Nephron progenitor cell (in vitro differentiated cells): Measurements from ENCODE around the gene DAZAP1.
A peak's percentile ranks its signal among the peaks of the same experiment; 100 is the strongest.

Source experiments
- DNase-seq: peaks from one replicate; pipeline ENCODE4 v3.0.0; 2021
- H3K27ac Mint-ChIP-seq: 2 replicates; pipeline ENCODE4 v1.8.0; 2021; ENCODE audit warnings: mild to moderate bottlenecking, moderate library complexity, mixed read lengths
- H3K27me3 Mint-ChIP-seq: 2 replicates; pipeline ENCODE4 v1.8.0; 2021; ENCODE audit warnings: mild to moderate bottlenecking, low read depth, mixed read lengths; ENCODE audit not compliant: poor library complexity
- H3K36me3 Mint-ChIP-seq: 2 replicates; pipeline ENCODE4 v1.8.0; 2021; ENCODE audit warnings: low read depth, mixed read lengths
- H3K4me1 Mint-ChIP-seq: 2 replicates; pipeline ENCODE4 v1.8.0; 2021; ENCODE audit warnings: mixed read lengths
- H3K4me3 Mint-ChIP-seq: 2 replicates; pipeline ENCODE4 v1.8.0; 2021; ENCODE audit warnings: mild to moderate bottlenecking, moderate library complexity, mixed read lengths
- H3K9me3 Mint-ChIP-seq: 2 replicates; pipeline ENCODE4 v1.8.0; 2021; ENCODE audit warnings: mild to moderate bottlenecking, moderate library complexity, mixed read lengths
- CTCF ChIP-seq: fragments of 200-600 bp; sonication (generic); IDR thresholded peaks from 2 replicates; pipeline ENCODE4 v1.5.0; 2021; ENCODE audit warnings: antibody characterized with exemption

DAZAP1 gene

GRCh38 chr19:1374250-1374577, 33.2 kb upstream of the DAZAP1 start:
- no peak overlapping the region for H3K4me3 Mint-ChIP-seq
- peaks cover 22% of the 10 kb centered on the region for H3K4me1 Mint-ChIP-seq
- no peak for TF ChIP-seq CTCF
- peaks cover 5% of the 10 kb centered on the region for H3K27me3 Mint-ChIP-seq
- H3K9me3 Mint-ChIP-seq: no peaks in the 10 kb centered on the region
- H3K36me3 Mint-ChIP-seq: peaks cover 51% of the 10 kb centered on the region
- H3K27ac Mint-ChIP-seq: peak overlapping the region; percentile 60
- DNase-seq: no peak

GRCh38 chr19:1376415-1376805, 31.0 kb upstream of the DAZAP1 start:
- H3K27ac Mint-ChIP-seq: peak overlapping the region; percentile 78
- peaks cover 16% of the 10 kb centered on the region for H3K4me1 Mint-ChIP-seq
- peaks cover 37% of the 10 kb centered on the region for H3K36me3 Mint-ChIP-seq
- peaks cover 5% of the 10 kb centered on the region for H3K27me3 Mint-ChIP-seq
- H3K9me3 Mint-ChIP-seq: no peaks in the 10 kb centered on the region
- no peak for TF ChIP-seq CTCF
- no peak for DNase-seq
- no peak overlapping the region for H3K4me3 Mint-ChIP-seq

GRCh38 chr19:1377176-1377964, 30.0 kb upstream of the DAZAP1 start:
- H3K9me3 Mint-ChIP-seq: no peaks in the 10 kb centered on the region
- DNase-seq: no peak
- H3K4me1 Mint-ChIP-seq: peaks cover 17% of the 10 kb centered on the region
- peaks cover 28% of the 10 kb centered on the region for H3K36me3 Mint-ChIP-seq
- peaks cover 5% of the 10 kb centered on the region for H3K27me3 Mint-ChIP-seq
- no peak overlapping the region for H3K27ac Mint-ChIP-seq
- TF ChIP-seq CTCF: no peak
- H3K4me3 Mint-ChIP-seq: no peak overlapping the region

GRCh38 chr19:1377965-1378785, 29.2 kb upstream of the DAZAP1 start:
- DNase-seq: no peak
- Mint-ChIP-seq H3K4me1 (peaks cover 14% of the 10 kb centered on the region), H3K9me3 (peaks cover under 1% of the 10 kb centered on the region), H3K27ac (no peak overlapping the region), H3K36me3 (peaks cover 23% of the 10 kb centered on the region), H3K27me3 (peaks cover 6% of the 10 kb centered on the region), H3K4me3 (no peak overlapping the region)
- TF ChIP-seq CTCF: no peak

GRCh38 chr19:1379126-1379905, 28.1 kb upstream of the DAZAP1 start:
- Mint-ChIP-seq H3K4me1 (peaks cover 11% of the 10 kb centered on the region), H3K9me3 (peaks cover 4% of the 10 kb centered on the region), H3K36me3 (peaks cover 18% of the 10 kb centered on the region), H3K27ac (no peak overlapping the region), H3K4me3 (no peak overlapping the region), H3K27me3 (peaks cover 12% of the 10 kb centered on the region)
- no peak for DNase-seq
- no peak for TF ChIP-seq CTCF
